Measurements from ENCODE around the gene XRCC4. TPM values are rescaled to one million over a fixed set of nuclear protein-coding genes. Genes with fewer than 3 reads are reported as not detected.

The XRCC4 gene
- total RNA-seq, 4 donors from 2014 or later, result 4.2 to 6.0 (median 5.4) TPM

DNA sequence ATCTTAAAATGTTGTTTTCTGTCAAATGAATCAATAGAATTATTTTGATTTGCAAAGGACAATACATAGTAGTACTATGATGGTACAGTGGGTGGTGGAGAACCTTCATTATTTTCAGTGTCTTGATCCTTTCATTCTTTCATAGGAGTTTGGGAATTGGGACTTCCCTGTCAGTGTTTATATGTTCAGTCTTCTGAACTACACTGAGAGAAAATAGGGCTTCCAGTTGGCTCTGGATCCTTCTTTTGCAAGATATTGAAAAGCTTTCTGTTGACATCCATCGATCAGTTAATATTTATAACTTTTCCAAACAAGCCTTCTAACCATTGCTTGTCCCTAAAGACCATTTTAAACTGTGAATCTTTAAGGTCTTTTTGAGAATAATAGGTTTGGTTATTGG lies 94.7 kb downstream of the XRCC4 start:
- no peak for DNase-seq (ENCODE audit: low spot score in 2 of 2)
- WGBS, result 78% methylated on average over 1 of the region's 1 CpG
- Histone ChIP-seq H3K27me3 (no peaks in the 10 kb centered on the region), H3K9me3 (no peaks in the 10 kb centered on the region), H3K27ac (no peak overlapping the region), H3K4me3 (no peak overlapping the region), H3K4me1 (no peaks in the 10 kb centered on the region), H3K36me3 (no peaks in the 10 kb centered on the region)
- TF ChIP-seq EP300 (IDR thresholded peaks at IDR 0.05) (no peak), POLR2A (IDR thresholded peaks at IDR 0.05) (no peak), POLR2AphosphoS5 (IDR thresholded peaks at IDR 0.05) (no peak)
- TF ChIP-seq, protein P1, sequence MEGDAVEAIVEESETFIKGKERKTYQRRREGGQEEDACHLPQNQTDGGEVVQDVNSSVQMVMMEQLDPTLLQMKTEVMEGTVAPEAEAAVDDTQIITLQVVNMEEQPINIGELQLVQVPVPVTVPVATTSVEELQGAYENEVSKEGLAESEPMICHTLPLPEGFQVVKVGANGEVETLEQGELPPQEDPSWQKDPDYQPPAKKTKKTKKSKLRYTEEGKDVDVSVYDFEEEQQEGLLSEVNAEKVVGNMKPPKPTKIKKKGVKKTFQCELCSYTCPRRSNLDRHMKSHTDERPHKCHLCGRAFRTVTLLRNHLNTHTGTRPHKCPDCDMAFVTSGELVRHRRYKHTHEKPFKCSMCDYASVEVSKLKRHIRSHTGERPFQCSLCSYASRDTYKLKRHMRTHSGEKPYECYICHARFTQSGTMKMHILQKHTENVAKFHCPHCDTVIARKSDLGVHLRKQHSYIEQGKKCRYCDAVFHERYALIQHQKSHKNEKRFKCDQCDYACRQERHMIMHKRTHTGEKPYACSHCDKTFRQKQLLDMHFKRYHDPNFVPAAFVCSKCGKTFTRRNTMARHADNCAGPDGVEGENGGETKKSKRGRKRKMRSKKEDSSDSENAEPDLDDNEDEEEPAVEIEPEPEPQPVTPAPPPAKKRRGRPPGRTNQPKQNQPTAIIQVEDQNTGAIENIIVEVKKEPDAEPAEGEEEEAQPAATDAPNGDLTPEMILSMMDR (IDR thresholded peaks at IDR 0.05), result no peak

- no peak for DNase-seq (ENCODE audit: low spot score in 2 of 2)
- H3K27ac ChIP-seq, result no peak overlapping the region
- no peaks in the 10 kb centered on the region for H3K4me1 ChIP-seq
- H3K9me3 ChIP-seq, result no peaks in the 10 kb centered on the region
- no peaks in the 10 kb centered on the region for H3K36me3 ChIP-seq
- TF ChIP-seq EP300 (IDR thresholded peaks at IDR 0.05) (no peak), POLR2A (IDR thresholded peaks at IDR 0.05) (no peak), POLR2AphosphoS5 (IDR thresholded peaks at IDR 0.05) (no peak)
- TF ChIP-seq, protein P1 (IDR thresholded peaks at IDR 0.05), result no peak
- no peak overlapping the region for H3K4me3 ChIP-seq
- no peaks in the 10 kb centered on the region for H3K27me3 ChIP-seq
These were observed 95.3 kb downstream of the XRCC4 start for GRCh38 chr5:83172655-83173054.

- TF ChIP-seq POLR2AphosphoS5 (IDR thresholded peaks at IDR 0.05), result no peak
- no peak for TF ChIP-seq EP300 (IDR thresholded peaks at IDR 0.05)
- TF ChIP-seq, protein P1 (IDR thresholded peaks at IDR 0.05), result no peak
- Histone ChIP-seq H3K9me3 (no peaks in the 10 kb centered on the region), H3K27ac (no peak overlapping the region), H3K4me1 (no peaks in the 10 kb centered on the region), H3K4me3 (no peak overlapping the region), H3K36me3 (no peaks in the 10 kb centered on the region), H3K27me3 (no peaks in the 10 kb centered on the region)
- WGBS, result 96% methylated on average over 2 of the region's 2 CpGs
- no peak for DNase-seq (ENCODE audit: low spot score in 2 of 2)
These were observed 96.5 kb downstream of the XRCC4 start for GRCh38 chr5:83173826-83174225.

- H3K36me3 ChIP-seq, result no peaks in the 10 kb centered on the region
- H3K9me3 ChIP-seq, result no peaks in the 10 kb centered on the region
- no peak for DNase-seq (ENCODE audit: low spot score in 2 of 2)
- TF ChIP-seq POLR2AphosphoS5 (IDR thresholded peaks at IDR 0.05) (no peak), POLR2A (IDR thresholded peaks at IDR 0.05) (no peak), EP300 (IDR thresholded peaks at IDR 0.05) (no peak)
- TF ChIP-seq, protein P1 (IDR thresholded peaks at IDR 0.05), result no peak
- no peaks in the 10 kb centered on the region for H3K27me3 ChIP-seq
- no peaks in the 10 kb centered on the region for H3K4me1 ChIP-seq
- 100% methylated on average over 2 of the region's 2 CpGs for WGBS
- H3K4me3 ChIP-seq, result no peak overlapping the region
- H3K27ac ChIP-seq, result no peak overlapping the region
These were observed 100.5 kb downstream of the XRCC4 start for GRCh38 chr5:83177803-83178202.

GRCh38 chr5:83179966-83180365 lies 102.6 kb downstream of the XRCC4 start:
- no peaks in the 10 kb centered on the region for H3K4me1 ChIP-seq
- no peaks in the 10 kb centered on the region for H3K27me3 ChIP-seq
- no peak overlapping the region for H3K27ac ChIP-seq
- no peaks in the 10 kb centered on the region for H3K9me3 ChIP-seq
- TF ChIP-seq POLR2AphosphoS5 (IDR thresholded peaks at IDR 0.05) (no peak), EP300 (IDR thresholded peaks at IDR 0.05) (no peak), POLR2A (IDR thresholded peaks at IDR 0.05) (no peak)
- TF ChIP-seq, protein P1 (IDR thresholded peaks at IDR 0.05), result no peak
- no peak overlapping the region for H3K4me3 ChIP-seq
- DNase-seq (ENCODE audit: low spot score in 2 of 2), result no peak
- no peaks in the 10 kb centered on the region for H3K36me3 ChIP-seq

Measured in suprapubic skin (tissue), 4 donors.